ENCODE results near the gene TMEM196. TPM values are rescaled to one million over a fixed set of nuclear protein-coding genes. Genes with fewer than 3 reads are reported as not detected.
"Not testable (repeated sequence)": the region's sequence is repeated elsewhere in the genome, so short reads cannot be mapped to it uniquely, and the experiment has no call there.

TMEM196 gene
- total and polyA plus RNA-seq, 4 donors, result 2.4 to 18.8 (median 15.6) TPM

- Histone ChIP-seq H3K4me3 (ENCODE audit: low read depth, low read length) (no peak overlapping the region), H3K9me3 (ENCODE audit: control insufficient read depth, insufficient read depth, low read length) (no peaks in the 10 kb centered on the region), H3K27ac (ENCODE audit: low read depth, low read length) (no peak overlapping the region), H3K4me1 (ENCODE audit: control insufficient read depth, insufficient read depth, low read length) (no peaks in the 10 kb centered on the region), H3K27me3 (ENCODE audit: control insufficient read depth, insufficient read depth, low read length) (no peaks in the 10 kb centered on the region), H3K36me3 (ENCODE audit: control insufficient read depth, insufficient read depth, low read length) (no peaks in the 10 kb centered on the region)
- DNase-seq (ENCODE audit: low read depth in 4 of 6, low spot score in 6 of 6), result no peak
- WGBS (ENCODE audit: insufficient coverage), result 97% methylated on average over 19 of the region's 26 CpGs
Observed at GRCh38 chr7:19692111-19692828, 81.1 kb downstream of the TMEM196 start.

- Histone ChIP-seq H3K36me3 (ENCODE audit: control insufficient read depth, insufficient read depth, low read length) (no peaks in the 10 kb centered on the region), H3K27me3 (ENCODE audit: control insufficient read depth, insufficient read depth, low read length) (no peaks in the 10 kb centered on the region), H3K27ac (ENCODE audit: low read depth, low read length) (no peak overlapping the region), H3K4me3 (ENCODE audit: low read depth, low read length) (no peak overlapping the region), H3K9me3 (ENCODE audit: control insufficient read depth, insufficient read depth, low read length) (no peaks in the 10 kb centered on the region), H3K4me1 (ENCODE audit: control insufficient read depth, insufficient read depth, low read length) (no peaks in the 10 kb centered on the region)
- DNase-seq (ENCODE audit: low read depth in 4 of 6, low spot score in 6 of 6), result no peak
- WGBS (ENCODE audit: insufficient coverage), result no CpG with 5 or more reads among the region's 1 CpG
Observed at GRCh38 chr7:19690736-19691135, 82.7 kb downstream of the TMEM196 start.

GRCh38 chr7:19689130-19689529 is 84.3 kb downstream of the TMEM196 start:
- not testable (repeated sequence) for H3K27ac ChIP-seq (ENCODE audit: low read depth, low read length); H3K4me3 ChIP-seq (ENCODE audit: low read depth, low read length); H3K4me1 ChIP-seq (ENCODE audit: control insufficient read depth, insufficient read depth, low read length); H3K36me3 ChIP-seq (ENCODE audit: control insufficient read depth, insufficient read depth, low read length); H3K27me3 ChIP-seq (ENCODE audit: control insufficient read depth, insufficient read depth, low read length); H3K9me3 ChIP-seq (ENCODE audit: control insufficient read depth, insufficient read depth, low read length); DNase-seq (ENCODE audit: low read depth in 4 of 6, low spot score in 6 of 6)
- WGBS (ENCODE audit: insufficient coverage), result 74% methylated on average over 12 of the region's 12 CpGs

GRCh38 chr7:19681596-19681995 is 91.8 kb downstream of the TMEM196 start:
- H3K27me3 ChIP-seq (ENCODE audit: control insufficient read depth, insufficient read depth, low read length), result no peaks in the 10 kb centered on the region
- 0% methylated on average over 2 of the region's 5 CpGs for WGBS (ENCODE audit: insufficient coverage)
- H3K4me1 ChIP-seq (ENCODE audit: control insufficient read depth, insufficient read depth, low read length), result no peaks in the 10 kb centered on the region
- H3K36me3 ChIP-seq (ENCODE audit: control insufficient read depth, insufficient read depth, low read length), result no peaks in the 10 kb centered on the region
- H3K9me3 ChIP-seq (ENCODE audit: control insufficient read depth, insufficient read depth, low read length), result no peaks in the 10 kb centered on the region
- no peak overlapping the region for H3K27ac ChIP-seq (ENCODE audit: low read depth, low read length)
- no peak overlapping the region for H3K4me3 ChIP-seq (ENCODE audit: low read depth, low read length)
- no peak for DNase-seq (ENCODE audit: low read depth in 4 of 6, low spot score in 6 of 6)

GRCh38 chr7:19677180-19677579 is 96.2 kb downstream of the TMEM196 start:
- no peak for DNase-seq (ENCODE audit: low read depth in 4 of 6, low spot score in 6 of 6)
- H3K27ac ChIP-seq (ENCODE audit: low read depth, low read length), result no peak overlapping the region
- H3K4me3 ChIP-seq (ENCODE audit: low read depth, low read length), result no peak overlapping the region
- H3K4me1 ChIP-seq (ENCODE audit: control insufficient read depth, insufficient read depth, low read length), result no peaks in the 10 kb centered on the region
- no peaks in the 10 kb centered on the region for H3K36me3 ChIP-seq (ENCODE audit: control insufficient read depth, insufficient read depth, low read length)
- no peaks in the 10 kb centered on the region for H3K9me3 ChIP-seq (ENCODE audit: control insufficient read depth, insufficient read depth, low read length)
- no peaks in the 10 kb centered on the region for H3K27me3 ChIP-seq (ENCODE audit: control insufficient read depth, insufficient read depth, low read length)
- no CpG with 5 or more reads among the region's 2 CpGs for WGBS (ENCODE audit: insufficient coverage)

- Histone ChIP-seq H3K4me1 (ENCODE audit: control insufficient read depth, insufficient read depth, low read length) (no peaks in the 10 kb centered on the region), H3K4me3 (ENCODE audit: low read depth, low read length) (no peak overlapping the region), H3K9me3 (ENCODE audit: control insufficient read depth, insufficient read depth, low read length) (no peaks in the 10 kb centered on the region), H3K27ac (ENCODE audit: low read depth, low read length) (no peak overlapping the region), H3K27me3 (ENCODE audit: control insufficient read depth, insufficient read depth, low read length) (no peaks in the 10 kb centered on the region), H3K36me3 (ENCODE audit: control insufficient read depth, insufficient read depth, low read length) (no peaks in the 10 kb centered on the region)
- DNase-seq (ENCODE audit: low read depth in 4 of 6, low spot score in 6 of 6), result no peak
- WGBS (ENCODE audit: insufficient coverage), result no CpG with 5 or more reads among the region's 1 CpG
Observed at GRCh38 chr7:19675816-19676215, 97.6 kb downstream of the TMEM196 start.

GRCh38 chr7:19674266-19674960 is 99.0 kb downstream of the TMEM196 start:
- no peak overlapping the region for H3K27ac ChIP-seq (ENCODE audit: low read depth, low read length)
- no peaks in the 10 kb centered on the region for H3K36me3 ChIP-seq (ENCODE audit: control insufficient read depth, insufficient read depth, low read length)
- H3K9me3 ChIP-seq (ENCODE audit: control insufficient read depth, insufficient read depth, low read length), result no peaks in the 10 kb centered on the region
- WGBS (ENCODE audit: insufficient coverage), result 97% methylated on average over 4 of the region's 5 CpGs
- DNase-seq (ENCODE audit: low read depth in 4 of 6, low spot score in 6 of 6), result no peak
- no peaks in the 10 kb centered on the region for H3K4me1 ChIP-seq (ENCODE audit: control insufficient read depth, insufficient read depth, low read length)
- no peak overlapping the region for H3K4me3 ChIP-seq (ENCODE audit: low read depth, low read length)
- no peaks in the 10 kb centered on the region for H3K27me3 ChIP-seq (ENCODE audit: control insufficient read depth, insufficient read depth, low read length)

GRCh38 chr7:19670806-19671205 is 102.6 kb downstream of the TMEM196 start:
- no peak overlapping the region for H3K4me3 ChIP-seq (ENCODE audit: low read depth, low read length)
- H3K27me3 ChIP-seq (ENCODE audit: control insufficient read depth, insufficient read depth, low read length), result no peaks in the 10 kb centered on the region
- H3K9me3 ChIP-seq (ENCODE audit: control insufficient read depth, insufficient read depth, low read length), result no peaks in the 10 kb centered on the region
- H3K36me3 ChIP-seq (ENCODE audit: control insufficient read depth, insufficient read depth, low read length), result no peaks in the 10 kb centered on the region
- 100% methylated on average over 1 of the region's 1 CpG for WGBS (ENCODE audit: insufficient coverage)
- H3K4me1 ChIP-seq (ENCODE audit: control insufficient read depth, insufficient read depth, low read length), result no peaks in the 10 kb centered on the region
- no peak overlapping the region for H3K27ac ChIP-seq (ENCODE audit: low read depth, low read length)
- DNase-seq (ENCODE audit: low read depth in 4 of 6, low spot score in 6 of 6), result no peak

All from spinal cord (tissue), 10 donors.